T-helper 2 cell (primary cell): ENCODE results near the gene GLP1R.
A peak's percentile ranks its signal among the peaks of the same experiment; 100 is the strongest.

ENCODE experiments used
- DNase-seq, 5 experiments: peaks; one replicate each; pipeline versions ENCODE4 v3.0.0 to v3.0.0-alpha.2; 2012 to 2022

Gene GLP1R

GRCh38 chr6:39087197-39087596, 38.6 kb downstream of the GLP1R start:
- DNase-seq, result no peak

- DNase-seq, result peak in 1 of 5 experiments; percentile 39
Measured at GRCh38 chr6:39088331-39088730, 39.8 kb downstream of the GLP1R start.

GRCh38 chr6:39090036-39090435, 41.5 kb downstream of the GLP1R start:
- DNase-seq, result no peak

- DNase-seq, result no peak
Measured at GRCh38 chr6:39091220-39091619, 42.6 kb downstream of the GLP1R start.

- DNase-seq, result no peak
Measured at GRCh38 chr6:39092124-39092523, 43.5 kb downstream of the GLP1R start.

GRCh38 chr6:39093149-39093708, 44.6 kb downstream of the GLP1R start:
- no peak for DNase-seq

- no peak for DNase-seq
Measured at GRCh38 chr6:39095578-39095977, 47.0 kb downstream of the GLP1R start.

GRCh38 chr6:39100358-39100757, 51.8 kb downstream of the GLP1R start:
- DNase-seq, result peak in 2 of 5 experiments; percentile 20 to 45

GRCh38 chr6:39102071-39102820, 53.7 kb downstream of the GLP1R start:
- no peak for DNase-seq

- DNase-seq, result no peak
Measured at GRCh38 chr6:39102821-39103136, 54.2 kb downstream of the GLP1R start.

GRCh38 chr6:39104528-39104927, 55.9 kb downstream of the GLP1R start:
- no peak for DNase-seq

GRCh38 chr6:39107034-39107433, 58.5 kb downstream of the GLP1R start:
- DNase-seq, result no peak

- no peak for DNase-seq
Measured at GRCh38 chr6:39107641-39108040, 59.1 kb downstream of the GLP1R start.

GRCh38 chr6:39108041-39108839, 59.7 kb downstream of the GLP1R start:
- no peak for DNase-seq

- DNase-seq, result peak in 1 of 5 experiments; percentile 44
Measured at GRCh38 chr6:39111280-39111679, 62.7 kb downstream of the GLP1R start.

- no peak for DNase-seq
Measured at GRCh38 chr6:39113788-39114187, 65.2 kb downstream of the GLP1R start.

GRCh38 chr6:39114388-39114703, 65.8 kb downstream of the GLP1R start:
- DNase-seq, result no peak

- DNase-seq, result peak; percentile 76 to 99 (median 87)
Measured at GRCh38 chr6:39114704-39115599, 66.4 kb downstream of the GLP1R start, which contains the start of gene SAYSD1. SAYSD1 (minus strand) TSS chr6:39115186; CDS start chr6:39115089, 97 bp downstream.

GRCh38 chr6:39118921-39119320, 70.3 kb downstream of the GLP1R start:
- DNase-seq, result no peak

- DNase-seq, result no peak
Measured at GRCh38 chr6:39124114-39124513, 75.5 kb downstream of the GLP1R start.

GRCh38 chr6:39128106-39128505, 79.5 kb downstream of the GLP1R start:
- DNase-seq, result no peak

GRCh38 chr6:39128832-39129231, 80.3 kb downstream of the GLP1R start:
- no peak for DNase-seq

- no peak for DNase-seq
Measured at GRCh38 chr6:39130691-39131090, 82.1 kb downstream of the GLP1R start.
